SK-N-SH treated with all-trans-retinoic acid at 6 μM for 48 hours (cell line): ENCODE measurements around the gene ACKR4.

ENCODE experiments used
- CSDC2 ChIP-seq: fragments of 250-450 bp; sonication (Bioruptor Pico); IDR thresholded peaks from 2 replicates; pipeline ENCODE4 v1.5.0; 2020; ENCODE audit warnings: mild to moderate bottlenecking, moderate library complexity
- PATZ1 ChIP-seq: fragments of 250-450 bp; sonication (Bioruptor Pico); IDR thresholded peaks from 2 replicates; pipeline ENCODE4 v1.8.0; 2020; ENCODE audit warnings: mild to moderate bottlenecking, moderate library complexity, borderline replicate concordance
- ZFP30 ChIP-seq: fragments of 450-650 bp; formaldehyde crosslinking; IDR thresholded peaks from 2 replicates; pipeline ENCODE4 v1.5.0; 2022; ENCODE audit warnings: mild to moderate bottlenecking, moderate library complexity
- ZNF70 ChIP-seq: fragments of 450-650 bp; formaldehyde crosslinking; IDR thresholded peaks from 2 replicates; pipeline ENCODE4 v1.5.0; 2020; ENCODE audit warnings: mild to moderate bottlenecking, moderate library complexity

GRCh38 chr3:132592216-132592615, 4.9 kb upstream of the ACKR4 start:
- no peak for TF ChIP-seq ZNF70 (CRISPR knock-in tag)
- no peak for TF ChIP-seq PATZ1 (CRISPR knock-in tag)
- no peak for TF ChIP-seq ZFP30 (CRISPR knock-in tag)
- no peak for TF ChIP-seq CSDC2 (CRISPR knock-in tag)
